GM21717 (cell line): ENCODE results near the gene JAZF1.

ENCODE experiments used
- ATAC-seq: cut with Tn5 transposase; IDR thresholded peaks from one replicate; pipeline ENCODE4 v1.9.1; 2021; ENCODE audit warnings: mild to moderate bottlenecking, moderate library complexity; ENCODE audit not compliant: unreplicated experiment

JAZF1 gene

DNA sequence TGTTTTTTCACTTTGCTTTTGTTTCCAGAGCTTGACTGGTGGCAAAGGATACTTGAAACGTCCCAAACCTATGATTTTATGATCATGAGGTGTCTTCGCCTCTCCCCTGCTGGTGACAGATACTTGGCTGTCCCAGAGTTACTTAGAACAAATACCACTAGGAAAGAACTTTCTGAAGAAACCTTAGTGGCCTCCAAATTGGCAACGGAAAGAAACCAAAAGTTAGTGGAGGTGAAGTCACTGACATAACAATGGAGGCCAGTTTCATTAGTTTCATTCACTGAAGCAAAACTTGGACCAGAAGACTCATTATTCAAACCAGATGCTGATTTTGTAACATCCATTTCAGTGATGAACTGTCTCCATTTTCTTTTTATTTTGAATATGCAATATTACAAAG lies 68.6 kb downstream of the JAZF1 start:
- no peak for ATAC-seq

- no peak for ATAC-seq
Observed at GRCh38 chr7:28110427-28111012, 70.1 kb downstream of the JAZF1 start.

DNA sequence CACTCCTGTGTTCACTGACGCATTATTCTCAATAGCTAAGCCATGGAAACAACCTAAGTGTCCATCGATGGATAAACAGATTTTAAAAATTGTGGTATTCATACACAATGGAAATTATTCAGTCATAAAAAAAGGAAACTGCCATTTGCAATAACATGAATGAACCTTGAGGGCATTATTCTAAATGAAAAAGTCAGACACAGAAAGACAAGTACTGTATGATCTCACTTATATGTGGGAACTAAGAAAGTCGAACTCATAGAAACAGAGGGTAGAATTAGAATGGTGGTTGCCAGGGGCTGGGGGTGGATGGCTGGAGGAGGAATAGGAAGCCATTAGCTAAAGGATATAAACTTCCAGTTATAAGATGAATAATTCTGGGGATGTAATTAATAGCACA lies 71.8 kb downstream of the JAZF1 start:
- ATAC-seq = no peak

DNA sequence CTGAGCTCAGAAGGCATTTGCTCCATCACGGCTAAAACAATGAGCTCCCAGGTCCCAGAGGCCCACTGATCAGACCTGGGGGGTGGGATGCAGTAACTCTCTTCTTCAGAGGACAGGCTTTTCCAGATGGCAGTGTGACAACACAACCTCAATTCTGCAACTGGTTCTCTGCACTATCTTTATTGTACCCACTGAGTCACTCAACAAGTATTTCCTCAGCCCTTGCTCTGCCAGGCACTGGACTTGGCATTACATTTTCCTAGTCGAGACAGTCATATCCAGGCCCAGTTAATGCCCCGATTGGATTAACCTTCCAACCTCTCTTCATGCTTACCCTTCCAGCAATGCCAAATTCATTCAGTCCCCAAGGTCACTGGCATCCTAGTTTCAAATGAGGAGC lies 72.6 kb downstream of the JAZF1 start:
- no peak for ATAC-seq

- no peak for ATAC-seq
Observed at GRCh38 chr7:28106321-28106829, 74.2 kb downstream of the JAZF1 start.

GRCh38 chr7:28105234-28105633 lies 75.4 kb downstream of the JAZF1 start:
- no peak for ATAC-seq

GRCh38 chr7:28104811-28105210 lies 75.8 kb downstream of the JAZF1 start:
- ATAC-seq = no peak

- ATAC-seq = no peak
Observed at GRCh38 chr7:28104041-28104541, 76.5 kb downstream of the JAZF1 start.

GRCh38 chr7:28102797-28103196 lies 77.8 kb downstream of the JAZF1 start:
- no peak for ATAC-seq

DNA sequence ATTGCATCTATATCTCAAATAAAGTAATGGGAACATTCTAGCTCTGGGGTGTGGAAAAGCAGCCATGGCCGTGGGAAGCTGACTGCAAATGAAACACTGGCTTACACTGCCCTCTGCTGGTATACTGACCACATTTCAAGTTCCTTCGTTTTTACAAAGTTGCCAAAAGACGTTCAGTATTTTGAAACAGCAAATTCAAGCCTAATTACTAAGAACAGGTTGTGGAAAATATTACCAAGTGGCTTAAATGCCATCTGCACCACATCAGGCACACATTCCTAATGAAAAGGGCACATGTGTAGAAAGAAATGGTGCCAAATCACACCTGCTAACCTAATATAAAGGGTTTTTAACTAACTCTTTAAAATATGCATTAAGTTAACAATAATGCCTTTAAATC lies 83.9 kb downstream of the JAZF1 start:
- ATAC-seq = no peak

DNA sequence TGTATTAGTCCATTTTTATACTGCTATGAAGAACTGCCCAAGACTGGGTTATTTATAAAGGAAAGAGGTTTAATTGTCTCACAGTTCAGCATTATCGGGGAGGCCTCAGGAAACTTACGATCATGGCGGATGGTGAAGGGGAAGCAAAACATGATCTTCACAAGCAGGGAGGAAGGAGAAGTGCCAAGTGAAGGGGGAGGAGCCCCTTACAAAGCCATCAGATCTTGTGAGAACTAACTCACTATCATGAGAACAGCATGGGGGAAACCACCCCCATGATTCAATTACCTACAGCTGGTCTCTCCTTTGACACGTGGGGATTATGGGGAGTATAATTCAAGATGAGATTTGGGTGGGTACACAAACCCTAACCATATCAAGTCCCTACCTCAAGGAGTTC lies 85.4 kb downstream of the JAZF1 start:
- no peak for ATAC-seq

DNA sequence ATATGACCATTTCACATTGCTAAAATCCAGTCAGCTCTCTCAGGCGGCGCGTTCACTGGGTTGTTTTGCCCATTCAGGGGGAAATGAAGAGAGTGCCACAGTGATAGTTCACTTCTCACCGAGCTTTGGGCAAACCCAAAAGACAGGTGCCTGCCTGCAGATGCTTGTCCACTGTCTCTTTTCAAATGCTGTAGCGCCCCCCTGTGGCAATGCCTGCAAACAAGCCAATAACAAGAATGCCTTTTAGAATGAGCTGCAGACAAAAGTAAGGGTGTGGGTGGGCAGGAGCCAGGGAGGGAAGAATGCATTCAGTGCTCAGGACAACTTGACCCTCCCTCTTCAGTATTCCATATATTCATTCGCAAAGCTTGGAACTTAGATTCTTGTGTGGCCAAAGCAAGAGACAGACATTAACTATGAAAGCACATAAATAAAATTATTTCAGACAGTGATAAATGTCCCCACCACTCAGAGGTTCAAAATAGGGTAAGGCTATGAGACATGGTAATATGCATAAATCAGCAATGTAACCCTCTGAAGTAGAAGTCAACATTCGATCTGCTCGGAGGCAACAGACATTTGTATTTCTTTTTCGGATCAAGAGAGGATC lies 86.9 kb downstream of the JAZF1 start:
- no peak for ATAC-seq

DNA sequence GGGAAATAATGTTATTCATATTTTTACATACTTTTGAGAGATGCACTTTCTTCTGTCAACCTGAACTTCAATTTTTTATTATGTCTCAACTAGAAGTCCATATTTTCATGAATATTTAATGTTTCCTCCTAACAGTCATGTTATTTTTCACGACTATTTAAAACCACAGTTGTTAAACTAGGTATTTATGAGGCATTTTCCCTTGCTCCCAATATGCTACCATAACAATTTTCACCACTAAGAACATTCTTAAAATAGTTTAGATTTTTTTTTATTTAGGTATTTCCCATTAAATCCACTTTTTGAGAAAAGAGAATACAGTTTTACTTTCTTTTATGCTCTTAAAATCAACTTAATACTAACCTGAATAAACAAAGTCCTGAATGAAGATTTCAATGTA lies 89.4 kb downstream of the JAZF1 start:
- ATAC-seq = no peak

GRCh38 chr7:28088901-28089714 lies 91.5 kb downstream of the JAZF1 start:
- no peak for ATAC-seq

DNA sequence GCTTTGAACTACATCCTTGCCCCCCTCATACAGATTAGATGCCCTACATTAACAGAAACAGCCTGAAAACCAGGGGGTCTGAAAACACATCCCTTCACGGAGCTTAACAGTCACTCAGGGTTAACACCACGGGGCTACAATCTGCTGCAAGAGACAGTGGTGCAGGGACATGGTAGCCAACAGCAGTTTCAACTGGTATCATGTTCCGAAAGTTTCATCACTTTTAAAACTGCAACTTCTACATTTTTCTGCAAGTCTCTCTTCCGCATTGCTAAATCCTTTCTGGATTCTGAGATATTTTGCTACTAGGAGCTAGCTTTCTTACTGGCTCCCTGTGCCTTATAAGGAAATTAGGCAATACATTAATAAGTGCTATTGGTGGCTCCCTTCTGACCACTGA lies 92.6 kb downstream of the JAZF1 start:
- ATAC-seq = no peak

DNA sequence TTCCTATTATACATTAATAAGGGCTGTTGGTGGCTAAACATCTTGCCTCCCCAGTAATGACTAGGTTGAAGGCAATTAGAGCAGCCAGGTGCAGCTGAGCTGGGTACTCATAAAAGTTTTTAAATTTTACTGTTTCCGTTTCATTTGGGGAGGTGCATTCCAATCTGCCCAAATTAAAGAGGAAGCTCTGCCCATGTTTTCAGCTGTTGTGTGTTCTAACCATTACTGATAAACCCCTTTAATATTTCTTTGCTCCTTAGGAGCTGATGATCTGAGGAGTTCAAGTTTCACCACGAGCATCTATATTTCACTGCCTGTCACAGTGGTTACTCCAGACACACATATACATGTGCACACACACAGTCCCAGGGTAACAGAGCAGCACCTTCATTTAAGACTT lies 94.4 kb downstream of the JAZF1 start:
- no peak for ATAC-seq

DNA sequence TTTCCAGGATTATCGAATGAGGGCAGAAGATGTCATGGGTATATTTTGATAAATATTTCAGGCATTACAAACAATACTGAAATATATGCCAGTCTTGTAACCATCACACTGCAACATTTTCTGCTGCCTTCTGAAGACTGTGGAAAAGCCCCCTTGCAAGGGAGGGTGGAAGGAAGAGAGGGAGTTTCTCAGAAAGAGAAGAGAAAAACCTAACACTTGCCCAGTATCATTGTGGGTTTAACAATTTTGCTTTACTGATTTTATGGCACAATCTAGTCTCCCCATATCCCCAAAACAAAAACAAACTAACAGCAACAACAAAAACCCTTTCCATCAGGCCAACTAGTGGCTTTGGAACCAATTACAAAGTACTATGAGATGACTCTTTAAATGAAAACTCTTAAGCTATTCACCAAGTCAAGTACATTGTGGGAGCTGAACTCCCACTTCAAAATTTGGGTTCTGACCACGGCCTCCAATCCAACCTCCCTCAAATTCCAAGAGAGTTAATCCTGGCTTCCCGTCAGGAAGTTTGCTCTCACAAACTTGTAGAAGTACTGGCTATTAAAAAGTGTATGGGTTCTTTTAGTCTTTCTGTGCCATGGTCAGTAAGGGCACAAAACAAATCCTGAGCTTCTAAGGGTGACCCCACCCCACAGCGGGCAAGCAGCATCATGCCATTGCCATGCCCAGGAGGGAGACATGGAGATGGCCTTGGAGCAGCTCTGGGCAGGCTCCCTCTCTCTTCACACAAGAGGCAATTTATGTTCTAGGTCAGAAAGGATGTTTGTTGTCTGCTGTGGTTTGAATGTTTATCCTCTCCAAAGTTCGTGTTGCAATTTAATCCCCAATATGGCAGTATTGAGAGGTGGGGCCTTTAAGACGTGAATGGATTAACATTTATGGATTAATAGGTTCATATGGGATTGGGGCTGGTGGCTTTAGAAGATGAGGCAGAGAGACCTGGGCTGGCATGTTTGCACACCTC lies 96.3 kb downstream of the JAZF1 start:
- no peak for ATAC-seq

DNA sequence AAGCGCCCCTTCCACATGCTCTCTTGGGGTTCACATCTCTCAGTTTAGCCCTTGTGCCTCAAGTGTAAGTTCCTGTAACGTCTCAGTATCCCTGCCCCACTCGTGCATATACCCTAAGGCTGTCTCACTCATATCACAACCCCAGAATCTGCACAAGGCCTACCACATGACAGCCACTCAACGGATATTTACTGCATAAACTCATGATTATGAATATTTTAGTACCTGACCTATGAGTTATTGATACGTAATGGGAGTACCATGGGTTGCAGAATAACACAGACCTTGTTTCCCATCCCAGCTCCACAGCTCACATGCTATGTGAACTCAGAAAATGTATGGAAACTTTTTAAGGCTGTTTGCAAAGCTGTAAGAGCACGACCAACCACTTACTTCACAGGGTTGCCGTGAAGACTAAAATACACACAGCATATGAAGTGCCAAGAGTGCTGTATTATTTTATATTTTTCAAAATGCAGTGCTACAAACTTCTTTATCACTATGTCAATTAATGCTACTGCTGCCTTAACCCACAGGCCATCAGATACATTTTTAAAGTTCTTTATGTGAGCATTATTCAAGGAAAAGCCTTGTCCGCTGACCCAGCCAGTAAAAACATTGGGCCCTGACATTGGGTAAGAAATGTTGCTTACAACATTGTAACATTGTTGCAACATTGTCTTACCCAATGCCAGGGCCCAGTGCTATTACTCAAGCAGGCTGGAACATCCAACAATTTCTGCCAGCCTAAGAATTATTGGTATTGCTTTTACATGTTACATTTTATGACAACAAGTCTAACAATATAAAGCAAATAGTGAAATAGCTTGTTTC lies 97.2 kb downstream of the JAZF1 start:
- no peak for ATAC-seq

GRCh38 chr7:28082071-28082470 lies 98.5 kb downstream of the JAZF1 start:
- ATAC-seq = no peak

DNA sequence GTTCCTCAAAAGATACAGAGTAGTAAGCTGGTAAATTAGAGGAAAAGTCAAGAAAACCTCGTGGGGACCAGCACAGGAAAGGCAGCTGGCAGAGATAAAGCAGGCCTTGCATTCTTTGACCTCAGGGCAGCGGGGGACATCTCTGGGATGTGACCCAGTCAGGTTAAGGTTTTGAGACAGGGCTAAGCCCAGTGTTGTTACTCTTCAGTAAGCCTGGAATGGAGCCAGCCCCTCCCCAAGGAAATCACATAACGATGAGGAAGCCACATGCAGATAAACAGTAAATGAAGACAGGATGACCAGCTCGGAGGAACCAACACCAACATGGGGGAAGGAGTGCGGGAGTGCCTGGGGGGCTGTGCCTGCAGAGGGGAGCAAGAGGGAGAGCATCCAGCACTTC lies 99.6 kb downstream of the JAZF1 start:
- no peak for ATAC-seq
